ENCODE results near the gene NDUFS4.

DNA sequence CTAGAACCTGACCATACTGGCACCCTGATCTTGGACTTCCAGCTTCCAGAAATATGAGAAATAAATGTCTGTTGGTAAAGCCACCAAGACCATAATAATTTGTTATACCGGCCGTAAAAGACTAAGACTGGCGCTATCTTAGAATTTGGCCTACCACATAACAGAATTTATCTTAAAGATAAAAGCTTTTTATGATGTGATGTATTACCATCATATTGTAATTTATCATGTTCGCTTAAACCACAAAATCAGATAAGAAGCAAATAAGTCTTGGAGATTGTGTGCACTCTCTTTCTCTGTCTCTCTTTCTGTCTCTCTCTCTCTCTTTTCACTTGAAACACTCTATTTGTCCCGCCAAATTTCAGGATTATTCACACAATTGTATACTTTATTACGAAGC is 44.5 kb upstream of the NDUFS4 start:
- TF ChIP-seq, protein P1, sequence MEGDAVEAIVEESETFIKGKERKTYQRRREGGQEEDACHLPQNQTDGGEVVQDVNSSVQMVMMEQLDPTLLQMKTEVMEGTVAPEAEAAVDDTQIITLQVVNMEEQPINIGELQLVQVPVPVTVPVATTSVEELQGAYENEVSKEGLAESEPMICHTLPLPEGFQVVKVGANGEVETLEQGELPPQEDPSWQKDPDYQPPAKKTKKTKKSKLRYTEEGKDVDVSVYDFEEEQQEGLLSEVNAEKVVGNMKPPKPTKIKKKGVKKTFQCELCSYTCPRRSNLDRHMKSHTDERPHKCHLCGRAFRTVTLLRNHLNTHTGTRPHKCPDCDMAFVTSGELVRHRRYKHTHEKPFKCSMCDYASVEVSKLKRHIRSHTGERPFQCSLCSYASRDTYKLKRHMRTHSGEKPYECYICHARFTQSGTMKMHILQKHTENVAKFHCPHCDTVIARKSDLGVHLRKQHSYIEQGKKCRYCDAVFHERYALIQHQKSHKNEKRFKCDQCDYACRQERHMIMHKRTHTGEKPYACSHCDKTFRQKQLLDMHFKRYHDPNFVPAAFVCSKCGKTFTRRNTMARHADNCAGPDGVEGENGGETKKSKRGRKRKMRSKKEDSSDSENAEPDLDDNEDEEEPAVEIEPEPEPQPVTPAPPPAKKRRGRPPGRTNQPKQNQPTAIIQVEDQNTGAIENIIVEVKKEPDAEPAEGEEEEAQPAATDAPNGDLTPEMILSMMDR (IDR thresholded peaks at IDR 0.05; ENCODE audit: borderline replicate concordance, extremely low read depth, low read length, poor library complexity, severe bottlenecking), result no peak
- peak; percentile 25 for TF ChIP-seq EZH2 (IDR thresholded peaks at IDR 0.05; ENCODE audit: borderline replicate concordance, low read depth, low read length, severe bottlenecking)

Measured in DND-41 (cell line).